HUDEP-2 (cell line): ENCODE data around the gene M1AP.

Source experiments
- DNase-seq, 76 experiments: peaks; one replicate each; lab custom pipeline; 2025; ENCODE audit not compliant: unreplicated experiment in 76 of 76; lab: John Stamatoyannopoulos, UW

The M1AP gene

GRCh38 chr2:74507926-74508520, 140.1 kb downstream of the M1AP start:
- peak in 2 of 76 experiments; percentile 18 for DNase-seq
